ENCODE data around the gene KLC3.

KLC3 gene

DNA sequence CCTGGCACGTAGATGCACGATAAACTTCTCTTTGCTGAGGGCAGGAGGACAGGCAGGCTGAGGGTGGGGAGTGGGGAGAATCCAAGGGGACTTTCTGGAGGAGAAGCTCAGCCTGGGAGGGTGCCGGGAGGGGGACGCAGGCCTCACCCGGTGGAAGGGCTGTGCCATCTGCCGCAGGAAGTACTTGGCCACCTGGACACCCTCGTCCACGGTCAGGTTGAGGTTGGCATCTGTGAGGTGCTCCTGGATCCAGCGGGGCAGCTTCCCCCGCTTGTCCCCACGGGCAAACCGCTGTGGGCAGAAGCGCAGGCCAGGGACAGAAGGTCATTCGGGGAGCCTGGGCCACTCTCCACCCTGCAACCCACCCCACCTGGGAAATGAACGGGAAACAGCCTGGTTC is 11.5 kb downstream of the KLC3 start:
- no peaks in the 10 kb centered on the region for H3K9me2 ChIP-seq (replicated peaks; ENCODE audit: insufficient read depth, low read length)
- no peak for TF ChIP-seq CTCF (IDR thresholded peaks at IDR 0.05; ENCODE audit: insufficient read depth, low read length, poor library complexity, severe bottlenecking)
- no peak for TF ChIP-seq EZH2phosphoT487 (conservative IDR thresholded peaks at IDR 0.05; ENCODE audit: low read length)
- no peaks in the 10 kb centered on the region for H3K79me2 ChIP-seq (ENCODE audit: insufficient read depth, low read length)
- H3K9me3 ChIP-seq (ENCODE audit: insufficient read depth, low read length): no peaks in the 10 kb centered on the region
- H3K27me3 ChIP-seq (ENCODE audit: low read length): no peaks in the 10 kb centered on the region
- no peak overlapping the region for H2AFZ ChIP-seq (ENCODE audit: low read depth, low read length, severe bottlenecking)
- no peak overlapping the region for H3K9ac ChIP-seq (ENCODE audit: low read length)
- H3F3A ChIP-seq (ENCODE audit: insufficient read depth): no peaks in the 10 kb centered on the region
- H3K4me3 ChIP-seq (ENCODE audit: insufficient read depth, low read length, poor library complexity, severe bottlenecking): no peak overlapping the region
- no peak overlapping the region for H3K27ac ChIP-seq (ENCODE audit: low read depth, low read length)
- H3K4me2 ChIP-seq (ENCODE audit: low read depth, low read length, poor library complexity, severe bottlenecking): no peak overlapping the region
- no peaks in the 10 kb centered on the region for H3K36me3 ChIP-seq (ENCODE audit: low read length)
- H4K20me1 ChIP-seq (ENCODE audit: low read depth, low read length): no peaks in the 10 kb centered on the region

DNA sequence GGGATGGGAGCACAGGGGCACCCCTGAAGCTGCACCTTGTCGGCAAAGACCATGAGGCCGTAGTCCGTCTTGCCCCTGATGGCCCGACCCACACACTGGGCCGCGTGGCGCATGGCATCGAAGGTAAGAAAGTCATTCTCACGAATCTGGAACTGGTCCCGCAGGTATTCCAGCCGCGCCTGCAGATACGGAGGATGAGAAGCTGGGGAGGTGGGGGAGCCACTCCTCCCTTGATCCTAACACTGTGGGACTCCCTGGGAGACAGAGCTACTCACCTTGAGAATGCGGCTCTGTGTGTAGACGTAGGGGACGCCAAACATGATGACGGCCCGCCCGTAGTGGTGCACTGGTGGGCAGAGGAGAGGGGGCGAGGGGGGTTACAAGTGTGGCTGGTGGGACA is 11.9 kb downstream of the KLC3 start:
- no peak overlapping the region for H3K27ac ChIP-seq (ENCODE audit: low read depth, low read length)
- no peak overlapping the region for H2AFZ ChIP-seq (ENCODE audit: low read depth, low read length, severe bottlenecking)
- no peaks in the 10 kb centered on the region for H3K9me3 ChIP-seq (ENCODE audit: insufficient read depth, low read length)
- no peaks in the 10 kb centered on the region for H3K9me2 ChIP-seq (replicated peaks; ENCODE audit: insufficient read depth, low read length)
- H3K27me3 ChIP-seq (ENCODE audit: low read length): no peaks in the 10 kb centered on the region
- no peak overlapping the region for H3K4me2 ChIP-seq (ENCODE audit: low read depth, low read length, poor library complexity, severe bottlenecking)
- no peak overlapping the region for H3K9ac ChIP-seq (ENCODE audit: low read length)
- TF ChIP-seq EZH2phosphoT487 (conservative IDR thresholded peaks at IDR 0.05; ENCODE audit: low read length): no peak
- TF ChIP-seq CTCF (IDR thresholded peaks at IDR 0.05; ENCODE audit: insufficient read depth, low read length, poor library complexity, severe bottlenecking): no peak
- no peak overlapping the region for H3K4me3 ChIP-seq (ENCODE audit: insufficient read depth, low read length, poor library complexity, severe bottlenecking)
- H3K79me2 ChIP-seq (ENCODE audit: insufficient read depth, low read length): no peaks in the 10 kb centered on the region
- no peaks in the 10 kb centered on the region for H4K20me1 ChIP-seq (ENCODE audit: low read depth, low read length)
- no peaks in the 10 kb centered on the region for H3F3A ChIP-seq (ENCODE audit: insufficient read depth)
- H3K36me3 ChIP-seq (ENCODE audit: low read length): no peaks in the 10 kb centered on the region

- no peaks in the 10 kb centered on the region for H3F3A ChIP-seq (ENCODE audit: insufficient read depth)
- no peaks in the 10 kb centered on the region for H3K27me3 ChIP-seq (ENCODE audit: low read length)
- TF ChIP-seq CTCF (IDR thresholded peaks at IDR 0.05; ENCODE audit: insufficient read depth, low read length, poor library complexity, severe bottlenecking) (no peak), EZH2phosphoT487 (conservative IDR thresholded peaks at IDR 0.05; ENCODE audit: low read length) (no peak)
- H3K36me3 ChIP-seq (ENCODE audit: low read length): no peaks in the 10 kb centered on the region
- no peak overlapping the region for H3K27ac ChIP-seq (ENCODE audit: low read depth, low read length)
- no peaks in the 10 kb centered on the region for H4K20me1 ChIP-seq (ENCODE audit: low read depth, low read length)
- H3K4me3 ChIP-seq (ENCODE audit: insufficient read depth, low read length, poor library complexity, severe bottlenecking): no peak overlapping the region
- H2AFZ ChIP-seq (ENCODE audit: low read depth, low read length, severe bottlenecking): no peak overlapping the region
- no peaks in the 10 kb centered on the region for H3K9me2 ChIP-seq (replicated peaks; ENCODE audit: insufficient read depth, low read length)
- no peaks in the 10 kb centered on the region for H3K9me3 ChIP-seq (ENCODE audit: insufficient read depth, low read length)
- H3K9ac ChIP-seq (ENCODE audit: low read length): no peak overlapping the region
- H3K4me2 ChIP-seq (ENCODE audit: low read depth, low read length, poor library complexity, severe bottlenecking): no peak overlapping the region
- H3K79me2 ChIP-seq (ENCODE audit: insufficient read depth, low read length): no peaks in the 10 kb centered on the region
Observed at GRCh38 chr19:45352914-45353796, 12.6 kb downstream of the KLC3 start.
